Measurements from ENCODE around the gene ZNF862.

DNA sequence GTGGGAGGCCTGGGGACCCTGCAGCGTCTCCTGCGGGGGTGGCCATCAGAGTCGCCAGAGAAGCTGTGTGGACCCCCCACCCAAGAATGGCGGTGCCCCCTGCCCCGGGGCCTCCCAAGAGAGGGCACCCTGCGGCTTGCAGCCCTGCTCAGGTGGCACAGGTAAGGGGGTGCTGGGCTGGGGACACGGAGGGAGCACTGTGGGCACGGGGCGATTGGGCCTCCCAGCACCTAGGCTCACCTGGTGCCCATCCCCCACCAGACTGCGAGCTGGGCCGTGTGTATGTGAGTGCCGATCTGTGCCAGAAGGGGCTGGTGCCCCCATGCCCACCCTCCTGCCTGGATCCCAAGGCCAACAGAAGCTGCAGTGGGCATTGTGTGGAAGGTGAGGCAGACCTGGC is 35.2 kb upstream of the ZNF862 start:
- TF ChIP-seq POLR2A (IDR thresholded peaks at IDR 0.05): no peak
- TF ChIP-seq, protein P1, sequence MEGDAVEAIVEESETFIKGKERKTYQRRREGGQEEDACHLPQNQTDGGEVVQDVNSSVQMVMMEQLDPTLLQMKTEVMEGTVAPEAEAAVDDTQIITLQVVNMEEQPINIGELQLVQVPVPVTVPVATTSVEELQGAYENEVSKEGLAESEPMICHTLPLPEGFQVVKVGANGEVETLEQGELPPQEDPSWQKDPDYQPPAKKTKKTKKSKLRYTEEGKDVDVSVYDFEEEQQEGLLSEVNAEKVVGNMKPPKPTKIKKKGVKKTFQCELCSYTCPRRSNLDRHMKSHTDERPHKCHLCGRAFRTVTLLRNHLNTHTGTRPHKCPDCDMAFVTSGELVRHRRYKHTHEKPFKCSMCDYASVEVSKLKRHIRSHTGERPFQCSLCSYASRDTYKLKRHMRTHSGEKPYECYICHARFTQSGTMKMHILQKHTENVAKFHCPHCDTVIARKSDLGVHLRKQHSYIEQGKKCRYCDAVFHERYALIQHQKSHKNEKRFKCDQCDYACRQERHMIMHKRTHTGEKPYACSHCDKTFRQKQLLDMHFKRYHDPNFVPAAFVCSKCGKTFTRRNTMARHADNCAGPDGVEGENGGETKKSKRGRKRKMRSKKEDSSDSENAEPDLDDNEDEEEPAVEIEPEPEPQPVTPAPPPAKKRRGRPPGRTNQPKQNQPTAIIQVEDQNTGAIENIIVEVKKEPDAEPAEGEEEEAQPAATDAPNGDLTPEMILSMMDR (IDR thresholded peaks at IDR 0.05): no peak

Data from Peyer's patch (tissue), 4 donors.